PFSK-1 (cell line): ENCODE measurements around the gene SLC1A6.

Source experiments
- FOXP2 ChIP-seq: optimal IDR thresholded peaks from 2 replicates; pipeline ENCODE3; 2011; ENCODE audit warnings: borderline replicate concordance, control low read depth, inconsistent platforms; ENCODE audit not compliant: insufficient read depth; ENCODE audit errors: extremely low read length, extremely low read depth
- POLR2AphosphoS5 ChIP-seq: IDR thresholded peaks from 2 replicates; pipeline ENCODE4 v1.6.1; 2012; ENCODE audit warnings: low read depth, mild to moderate bottlenecking, control low read depth, low read length, moderate library complexity
- REST ChIP-seq, 2 experiments: IDR thresholded peaks; 2 replicates each; pipeline versions ENCODE4 v1.6.1 to v1.8.0; 2011 to 2012; ENCODE audit warnings: low read depth in 2 of 2, low read length in 2 of 2, control low read depth in 1 of 2, inconsistent platforms in 1 of 2, mild to moderate bottlenecking in 1 of 2, moderate library complexity in 1 of 2; ENCODE audit not compliant: insufficient read depth in 1 of 2
- SIN3A ChIP-seq: IDR thresholded peaks from 2 replicates; pipeline ENCODE4 v1.6.1; 2012; ENCODE audit warnings: mild to moderate bottlenecking, low read length, moderate library complexity, borderline replicate concordance; ENCODE audit not compliant: insufficient read depth
- TAF1 ChIP-seq: IDR thresholded peaks from 2 replicates; pipeline ENCODE4 v1.6.1; 2012; ENCODE audit warnings: low read length, control low read depth, borderline replicate concordance; ENCODE audit not compliant: insufficient read depth

SLC1A6 gene

GRCh38 chr19:14974488-14974887 is 5.2 kb downstream of the SLC1A6 start:
- TF ChIP-seq SIN3A (no peak), FOXP2 (no peak), POLR2AphosphoS5 (no peak), TAF1 (no peak), REST (IDR thresholded peaks at IDR 0.05; ENCODE audit: insufficient read depth in 1 of 2, low read depth in 2 of 2, low read length in 2 of 2) (no peak)

GRCh38 chr19:14972676-14973075 is 7.0 kb downstream of the SLC1A6 start:
- TF ChIP-seq TAF1, result no peak
- no peak for TF ChIP-seq FOXP2
- TF ChIP-seq SIN3A, result no peak
- no peak for TF ChIP-seq POLR2AphosphoS5
- no peak for TF ChIP-seq REST (IDR thresholded peaks at IDR 0.05; ENCODE audit: insufficient read depth in 1 of 2, low read depth in 2 of 2, low read length in 2 of 2)

- TF ChIP-seq POLR2AphosphoS5, result no peak
- TF ChIP-seq SIN3A, result no peak
- no peak for TF ChIP-seq FOXP2
- no peak for TF ChIP-seq REST (IDR thresholded peaks at IDR 0.05; ENCODE audit: insufficient read depth in 1 of 2, low read depth in 2 of 2, low read length in 2 of 2)
- no peak for TF ChIP-seq TAF1
Measured at GRCh38 chr19:14971474-14971873, 8.2 kb downstream of the SLC1A6 start.

DNA sequence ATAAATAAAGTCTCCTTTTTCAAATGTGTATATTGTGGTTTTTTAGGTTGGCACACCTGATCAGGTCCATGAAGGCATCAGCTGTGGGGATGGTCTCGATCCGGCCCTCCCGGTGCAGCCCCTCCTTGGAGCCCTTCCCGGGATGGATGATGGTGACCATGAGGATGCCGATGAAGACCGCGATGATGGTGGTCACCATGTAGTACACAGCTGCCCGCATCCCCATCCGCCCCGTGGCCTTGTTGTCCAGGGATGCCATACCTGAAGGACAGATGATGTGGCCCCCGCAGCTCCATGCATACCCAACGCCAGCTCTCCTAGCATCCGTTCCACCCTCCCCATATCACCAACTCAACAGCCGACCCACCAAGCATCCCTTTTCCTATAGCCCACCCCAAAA is 11.4 kb downstream of the SLC1A6 start:
- no peak for TF ChIP-seq REST (IDR thresholded peaks at IDR 0.05; ENCODE audit: insufficient read depth in 1 of 2, low read depth in 2 of 2, low read length in 2 of 2)
- no peak for TF ChIP-seq TAF1
- no peak for TF ChIP-seq POLR2AphosphoS5
- no peak for TF ChIP-seq FOXP2
- TF ChIP-seq SIN3A, result no peak

DNA sequence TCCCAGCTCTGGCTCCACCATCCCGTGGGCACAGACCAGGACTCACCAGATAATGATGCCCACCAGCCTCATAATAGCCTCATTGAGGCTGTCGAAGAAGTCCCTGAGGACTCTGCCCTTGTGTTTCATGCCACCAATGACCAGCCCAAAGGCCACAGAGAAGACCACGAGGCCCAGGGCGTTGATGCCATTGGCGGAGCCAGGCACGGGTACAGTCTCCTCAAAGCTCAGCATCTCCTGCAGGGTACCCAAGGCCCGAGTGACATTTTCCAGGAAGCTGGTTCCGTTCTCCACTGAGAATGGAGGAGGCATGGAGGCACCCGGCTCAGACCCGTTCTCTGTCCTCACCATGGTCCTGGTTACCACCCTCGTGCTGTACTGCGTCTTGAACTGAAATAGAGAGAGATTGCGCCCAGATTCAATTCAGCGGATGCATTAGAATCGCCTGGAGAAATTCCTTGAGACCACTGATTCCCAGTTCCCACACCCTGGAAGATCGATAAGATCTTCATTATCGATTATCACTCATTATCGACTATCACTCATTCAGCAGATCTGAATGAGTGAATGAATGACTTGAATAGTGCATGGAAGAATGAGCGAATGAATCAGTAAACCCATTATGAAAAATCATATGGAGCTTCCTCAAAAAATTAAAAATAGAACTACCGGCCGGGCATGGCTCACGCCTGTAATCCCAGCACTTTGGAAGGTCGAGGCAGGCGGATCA is 17.5 kb downstream of the SLC1A6 start:
- TF ChIP-seq FOXP2 (no peak), SIN3A (no peak), POLR2AphosphoS5 (no peak), TAF1 (no peak), REST (IDR thresholded peaks at IDR 0.05; ENCODE audit: insufficient read depth in 1 of 2, low read depth in 2 of 2, low read length in 2 of 2) (no peak)
